Calu3 (cell line): Measurements from ENCODE around the gene ACOXL. TPM values are rescaled to one million over a fixed set of nuclear protein-coding genes. Genes with fewer than 3 reads are reported as not detected.

ENCODE experiments used
- BruUV-seq: library from RNA; stranded (reverse); fragments of 400-500 nt; replicated peaks from 2 replicates; lab custom pipeline; 2021; lab: Mats Ljungman, UMichigan
- CTCF ChIA-PET: fragments of 300-600 bp; sonication (Branson Sonifier 250); formaldehyde crosslinking; loops from one replicate; lab custom pipeline; 2022; ENCODE audit warnings: antibody characterized with exemption; lab: Charles Lee
- DNase-seq: peaks from one replicate; pipeline ENCODE4 v3.0.0; 2022
- H3K27ac Mint-ChIP-seq: one replicate; pipeline ENCODE4 v1.8.0; 2022; ENCODE audit warnings: mixed read lengths; ENCODE audit not compliant: unreplicated experiment
- H3K27me3 Mint-ChIP-seq: one replicate; pipeline ENCODE4 v1.8.0; 2022; ENCODE audit warnings: mixed read lengths; ENCODE audit not compliant: unreplicated experiment
- H3K36me3 Mint-ChIP-seq: one replicate; pipeline ENCODE4 v1.8.0; 2022; ENCODE audit warnings: mild to moderate bottlenecking, moderate library complexity, mixed read lengths; ENCODE audit not compliant: insufficient read depth, unreplicated experiment
- H3K4me1 Mint-ChIP-seq: one replicate; pipeline ENCODE4 v1.8.0; 2022; ENCODE audit warnings: mild to moderate bottlenecking, low read depth, mixed read lengths; ENCODE audit not compliant: unreplicated experiment
- H3K4me3 Mint-ChIP-seq: one replicate; pipeline ENCODE4 v1.8.0; 2022; ENCODE audit warnings: mild to moderate bottlenecking, low read depth, moderate library complexity, mixed read lengths; ENCODE audit not compliant: unreplicated experiment
- H3K9me3 Mint-ChIP-seq: one replicate; pipeline ENCODE4 v1.8.0; 2022; ENCODE audit warnings: low read depth, mixed read lengths; ENCODE audit not compliant: unreplicated experiment
- CTCF ChIP-seq: fragments of 200-600 bp; IDR thresholded peaks from one replicate; pipeline ENCODE4 v1.8.0; 2022; ENCODE audit warnings: antibody characterized with exemption; ENCODE audit not compliant: unreplicated experiment
- intact Hi-C: fragments of 100-400 bp; cut with micrococcal nuclease; formaldehyde crosslinking; loops from one replicate; pipeline ENCODE4 v1.10.0; 2022; ENCODE audit not compliant: unreplicated experiment
- total RNA-seq: library from RNA; stranded (reverse); gene quantifications from 2 replicates; pipeline ENCODE4 v1.2.3, GENCODE V29; 2022

Gene ACOXL
- total RNA-seq, 1 experiment from 2014 or later, result 2.7 TPM

GRCh38 chr2:111121028-111121827, 388.9 kb downstream of the ACOXL start:
- Mint-ChIP-seq H3K4me1 (peaks cover 31% of the 10 kb centered on the region), H3K36me3 (peaks cover 83% of the 10 kb centered on the region), H3K4me3 (peak overlapping the region; percentile 98), H3K9me3 (no peaks in the 10 kb centered on the region), H3K27me3 (peaks cover 39% of the 10 kb centered on the region), H3K27ac (peak overlapping the region; percentile 85)
- TF ChIP-seq CTCF, result no peak
- peak; percentile 41 for DNase-seq
- intact Hi-C loops, result no loop called here
- CTCF ChIA-PET, result interaction anchor here (0.9 to 1.4 kb wide), 4 partner anchors 88 to 308 kb away, joined by 3 to 4 read pairs (median 3); no protein-coding TSS in a partner anchor
- BruUV-seq, result TSS peak; percentile 36

GRCh38 chr2:111121828-111122630, 389.7 kb downstream of the ACOXL start:
- TF ChIP-seq CTCF, result no peak
- DNase-seq, result peak; percentile 92
- Mint-ChIP-seq H3K9me3 (no peaks in the 10 kb centered on the region), H3K27ac (peak overlapping the region; percentile 85), H3K4me1 (peaks cover 28% of the 10 kb centered on the region), H3K27me3 (peaks cover 31% of the 10 kb centered on the region), H3K4me3 (peak overlapping the region; percentile 98), H3K36me3 (peaks cover 84% of the 10 kb centered on the region)
- intact Hi-C loops, result no loop called here
- CTCF ChIA-PET, result no interaction called here
- TSS peak; percentile 71 for BruUV-seq

GRCh38 chr2:111122631-111123421, 390.5 kb downstream of the ACOXL start:
- CTCF ChIA-PET, result no interaction called here
- intact Hi-C loops, result no loop called here
- no TSS peak for BruUV-seq
- no peak for TF ChIP-seq CTCF
- H3K27me3 Mint-ChIP-seq, result peaks cover 23% of the 10 kb centered on the region
- H3K4me1 Mint-ChIP-seq, result peaks cover 20% of the 10 kb centered on the region
- DNase-seq, result peak; percentile 71
- peak overlapping the region; percentile 98 for H3K4me3 Mint-ChIP-seq
- no peaks in the 10 kb centered on the region for H3K9me3 Mint-ChIP-seq
- peak overlapping the region; percentile 36 for H3K27ac Mint-ChIP-seq
- peaks cover 76% of the 10 kb centered on the region for H3K36me3 Mint-ChIP-seq

GRCh38 chr2:111123751-111124150, 391.4 kb downstream of the ACOXL start:
- Mint-ChIP-seq H3K9me3 (no peaks in the 10 kb centered on the region), H3K27ac (no peak overlapping the region), H3K36me3 (peaks cover 73% of the 10 kb centered on the region), H3K27me3 (peaks cover 14% of the 10 kb centered on the region), H3K4me3 (peak overlapping the region; percentile 12), H3K4me1 (peaks cover 11% of the 10 kb centered on the region)
- no TSS peak for BruUV-seq
- intact Hi-C loops, result no loop called here
- no peak for TF ChIP-seq CTCF
- no peak for DNase-seq
- CTCF ChIA-PET, result no interaction called here
